Testis (tissue), 3 donors: ENCODE results near the gene DISC1. TPM values are rescaled to one million over a fixed set of nuclear protein-coding genes. Genes with fewer than 3 reads are reported as not detected.

Experiments used
- DNase-seq: peaks from one replicate; pipeline ENCODE4 v3.0.0-alpha.2; 2019
- H3K27ac ChIP-seq, 2 donors: fragments of 200-600 bp; sonication (generic); one replicate each; pipeline ENCODE4 v1.5.1; 2019
- H3K27me3 ChIP-seq: fragments of 200-600 bp; sonication (generic); one replicate; pipeline ENCODE4 v1.5.1; 2019
- H3K36me3 ChIP-seq: fragments of 200-600 bp; sonication (generic); one replicate; pipeline ENCODE4 v1.5.1; 2017; ENCODE audit warnings: low read depth; ENCODE audit errors: missing control alignments
- H3K4me1 ChIP-seq: fragments of 200-600 bp; sonication (generic); one replicate; pipeline ENCODE4 v1.5.1; 2019
- H3K4me3 ChIP-seq, 2 donors: fragments of 200-600 bp; sonication (generic); one replicate each; pipeline ENCODE4 v1.5.1; 2017 to 2019
- H3K9me3 ChIP-seq: fragments of 200-600 bp; sonication (generic); one replicate; pipeline ENCODE4 v1.5.1; 2017
- POLR2A ChIP-seq: fragments of 450-650 bp; IDR thresholded peaks from one replicate; pipeline ENCODE4 v1.6.1; 2017; ENCODE audit warnings: antibody characterized with exemption, mild to moderate bottlenecking, moderate library complexity
- WGBS, 2 donors: methylation state at CpG; one replicate each; pipeline ENCODE4 v1.1.5; 2018; 5-methylcytosine and 5-hydroxymethylcytosine counted together
- intact Hi-C: fragments of 100-400 bp; cut with DNase I; formaldehyde crosslinking; loops from one replicate; pipeline ENCODE4 v1.15.1; 2023; ENCODE audit warnings: low total_unique reads
- polyA plus RNA-seq: library from polyadenylated mRNA; stranded (reverse); fragments of 350-450 nt; fragmentation: Illumina TruSeq; extraction: RNeasy Lipid Tissue Mini Kit (QIAGEN cat#74804); gene quantifications from one replicate; pipeline ENCODE4 v1.2.3, GENCODE V29; 2014; ENCODE audit warnings: low read depth, low replicate concordance; ENCODE audit not compliant: insufficient read depth
- small RNA-seq, 2 donors: library from RNA; depleted of rRNA; stranded (forward); fragments of <200 nt; gene quantifications; one replicate each; pipeline ENCODE3, GENCODE V24; 2016
- total RNA-seq, 2 donors: library from RNA; depleted of rRNA; stranded (reverse); fragments of >200 nt; gene quantifications; one replicate each; pipeline ENCODE4 v1.2.3, GENCODE V29; 2016
- TF ChIP-seq, protein P1 (sequence below), 3 experiments: fragments of 450-650 bp in 2 of 3; fragments of 200-600 bp in 1 of 3; sonication (generic) in 1 of 3; IDR thresholded peaks; one replicate each; pipeline ENCODE4 v1.5.1; 2016 to 2019; ENCODE audit warnings: antibody characterized with exemption in 3 of 3, mild to moderate bottlenecking in 2 of 3, moderate library complexity in 1 of 3

DISC1 gene
- total and polyA plus RNA-seq, 3 donors from 2014 or later: 1.8 to 6.8 (median 5.7) TPM

DNA sequence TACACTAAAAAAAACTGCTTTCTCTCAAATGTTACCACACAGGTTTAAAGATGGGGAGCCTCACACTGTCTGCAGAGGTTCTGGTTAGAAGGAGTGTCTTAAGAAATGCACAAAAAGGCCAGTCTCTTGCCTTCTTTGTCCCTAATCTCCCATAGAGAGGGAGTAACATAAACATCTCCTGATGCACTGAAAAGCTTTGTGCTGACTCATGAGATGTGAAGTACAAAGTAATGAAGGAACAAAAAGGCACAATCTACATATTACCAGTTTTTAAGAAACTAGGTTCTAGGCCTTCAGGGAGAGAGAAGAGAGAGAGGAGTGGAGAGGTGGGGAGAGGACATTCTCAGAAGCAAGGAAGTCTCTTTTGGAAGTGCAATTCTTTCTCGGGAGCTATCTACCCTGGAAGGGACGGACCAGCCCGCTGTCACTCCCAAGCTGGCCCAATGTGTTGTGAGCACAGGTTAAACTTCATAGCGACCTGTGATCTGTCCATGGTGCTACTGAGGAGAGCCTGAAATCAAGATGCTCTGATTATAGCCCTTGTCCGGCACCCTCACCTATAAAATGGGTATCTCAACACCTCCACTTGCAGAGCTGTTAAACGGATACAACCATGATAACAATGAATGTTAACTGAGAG, 458.1 kb downstream of the DISC1 start:
- no peak for DNase-seq
- H3K27ac ChIP-seq: no peak overlapping the region
- no peaks in the 10 kb centered on the region for H3K27me3 ChIP-seq
- no peaks in the 10 kb centered on the region for H3K36me3 ChIP-seq
- no peaks in the 10 kb centered on the region for H3K4me1 ChIP-seq
- 51 to 56% methylated on average over 6 of the region's 6 CpGs for WGBS, 2 donors
- TF ChIP-seq, protein P1, sequence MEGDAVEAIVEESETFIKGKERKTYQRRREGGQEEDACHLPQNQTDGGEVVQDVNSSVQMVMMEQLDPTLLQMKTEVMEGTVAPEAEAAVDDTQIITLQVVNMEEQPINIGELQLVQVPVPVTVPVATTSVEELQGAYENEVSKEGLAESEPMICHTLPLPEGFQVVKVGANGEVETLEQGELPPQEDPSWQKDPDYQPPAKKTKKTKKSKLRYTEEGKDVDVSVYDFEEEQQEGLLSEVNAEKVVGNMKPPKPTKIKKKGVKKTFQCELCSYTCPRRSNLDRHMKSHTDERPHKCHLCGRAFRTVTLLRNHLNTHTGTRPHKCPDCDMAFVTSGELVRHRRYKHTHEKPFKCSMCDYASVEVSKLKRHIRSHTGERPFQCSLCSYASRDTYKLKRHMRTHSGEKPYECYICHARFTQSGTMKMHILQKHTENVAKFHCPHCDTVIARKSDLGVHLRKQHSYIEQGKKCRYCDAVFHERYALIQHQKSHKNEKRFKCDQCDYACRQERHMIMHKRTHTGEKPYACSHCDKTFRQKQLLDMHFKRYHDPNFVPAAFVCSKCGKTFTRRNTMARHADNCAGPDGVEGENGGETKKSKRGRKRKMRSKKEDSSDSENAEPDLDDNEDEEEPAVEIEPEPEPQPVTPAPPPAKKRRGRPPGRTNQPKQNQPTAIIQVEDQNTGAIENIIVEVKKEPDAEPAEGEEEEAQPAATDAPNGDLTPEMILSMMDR (IDR thresholded peaks at IDR 0.05): no peak
- no peak for TF ChIP-seq POLR2A
- H3K4me3 ChIP-seq: no peak overlapping the region
- no peaks in the 10 kb centered on the region for H3K9me3 ChIP-seq
- intact Hi-C loops: no loop called here

DNA sequence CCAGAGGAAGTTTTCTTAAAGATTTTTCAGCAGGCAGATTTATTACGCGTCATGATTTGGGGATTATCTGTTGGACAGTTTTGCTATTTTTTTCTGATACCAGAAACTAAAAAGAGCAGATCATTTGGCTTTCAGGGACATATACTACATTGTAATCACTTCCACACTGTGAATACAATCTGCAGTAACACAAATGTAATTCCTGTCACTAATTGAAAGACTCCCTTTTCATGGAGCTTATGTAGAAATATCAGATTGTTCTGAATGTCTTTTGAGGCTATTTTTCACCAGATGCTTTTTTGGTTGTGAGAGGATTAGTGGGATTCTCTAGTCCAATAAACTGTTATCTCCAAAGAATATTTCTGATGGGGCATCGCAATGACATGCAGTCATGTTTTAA, 464.2 kb downstream of the DISC1 start:
- TF ChIP-seq, protein P1 (IDR thresholded peaks at IDR 0.05): no peak
- no peak for TF ChIP-seq POLR2A
- intact Hi-C loops: no loop called here

More for the DNA sequence above, 464.2 kb downstream of the DISC1 start:
- Histone ChIP-seq H3K4me1 (no peaks in the 10 kb centered on the region), H3K27ac (no peak overlapping the region), H3K4me3 (no peak overlapping the region), H3K9me3 (no peaks in the 10 kb centered on the region), H3K27me3 (no peaks in the 10 kb centered on the region), H3K36me3 (no peaks in the 10 kb centered on the region)
- 37 to 48% methylated on average over 3 of the region's 3 CpGs for WGBS, 2 donors
- no peak for DNase-seq

Small RNAs within 50 kb of the gene (small RNA-seq; reads per million reads assigned to genes)
- gene RF02102 (0 reads per million in 2 donors), gene RNU5A-5P (0 to 0.18 reads per million in 2 donors)

Other genes with a start within 250 kb of the DISC1 start
- 10 to 100 TPM; 47.7 to 64.5 TPM for gene EGLN1, start 204.5 kb upstream of the DISC1 start, total RNA-seq
- 30.5 TPM for gene EGLN1, start 204.5 kb upstream of the DISC1 start, polyA plus RNA-seq
- 10 to 100 TPM; 31.8 to 37.0 TPM for gene TSNAX, start 98.1 kb upstream of the DISC1 start, total RNA-seq
- gene TSNAX, start 98.1 kb upstream of the DISC1 start, polyA plus RNA-seq: 38.6 TPM